HuH-7 (cell line): ENCODE results near the gene XYLT1.

Experiments
- DNase-seq: peaks from one replicate; pipeline ENCODE4 v3.0.0; 2011; ENCODE audit warnings: low spot score

XYLT1 gene

DNA sequence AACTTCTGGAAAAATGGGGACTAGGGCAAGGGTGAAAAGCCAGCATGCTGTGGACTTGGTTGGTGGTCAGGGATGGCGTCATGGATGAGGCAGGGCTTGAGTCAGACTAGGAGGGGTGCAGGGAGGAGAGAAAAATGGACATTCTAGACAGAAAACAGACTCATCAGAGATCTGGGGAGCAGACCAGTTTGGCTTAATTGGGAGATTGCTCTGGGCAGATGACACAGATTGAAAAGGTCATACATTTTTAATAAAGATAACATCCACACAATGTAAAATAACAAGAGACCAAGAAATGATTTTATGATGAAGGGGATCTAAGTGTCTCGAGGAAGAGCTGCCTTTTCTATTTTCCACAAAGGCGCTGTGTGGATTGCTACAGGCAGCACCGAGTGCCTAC lies 326.3 kb downstream of the XYLT1 start:
- DNase-seq: no peak

DNA sequence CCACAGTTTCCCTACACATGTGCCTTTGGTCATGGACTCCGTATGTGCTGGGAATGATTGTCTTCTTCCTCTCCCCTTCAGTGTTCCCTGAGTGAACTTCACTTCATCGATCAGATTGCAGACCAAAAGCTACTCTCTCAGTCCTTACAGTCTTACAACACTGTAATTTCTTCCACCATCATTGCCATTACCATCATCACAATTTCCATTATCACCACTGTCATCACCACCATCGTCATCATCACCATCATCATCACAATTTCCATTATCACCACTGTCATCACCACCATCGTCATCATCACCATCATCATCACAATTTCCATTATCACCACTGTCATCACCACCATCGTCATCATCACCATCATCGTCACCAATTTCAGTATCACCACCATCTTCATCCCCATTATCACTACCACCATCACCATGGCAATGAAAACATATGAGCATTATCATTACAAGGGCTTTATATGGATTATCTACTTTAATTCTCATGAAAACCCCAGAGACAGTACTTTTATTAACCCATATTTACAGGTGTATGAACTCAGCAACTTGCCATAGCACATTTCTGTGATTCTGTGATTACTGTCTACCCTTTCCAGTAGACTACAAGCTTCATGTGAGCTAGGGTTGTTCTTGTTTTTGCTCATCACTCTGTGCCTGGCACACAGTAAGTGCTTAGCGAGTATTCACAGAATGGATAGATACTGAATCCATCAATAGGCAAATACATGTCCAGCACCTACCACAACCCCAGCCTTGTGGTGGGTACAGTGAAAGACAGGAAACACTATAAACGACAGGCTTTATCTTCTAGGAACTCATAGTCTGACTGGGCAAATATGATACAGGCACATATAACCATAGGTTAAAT lies 327.0 kb downstream of the XYLT1 start:
- DNase-seq: no peak

DNA sequence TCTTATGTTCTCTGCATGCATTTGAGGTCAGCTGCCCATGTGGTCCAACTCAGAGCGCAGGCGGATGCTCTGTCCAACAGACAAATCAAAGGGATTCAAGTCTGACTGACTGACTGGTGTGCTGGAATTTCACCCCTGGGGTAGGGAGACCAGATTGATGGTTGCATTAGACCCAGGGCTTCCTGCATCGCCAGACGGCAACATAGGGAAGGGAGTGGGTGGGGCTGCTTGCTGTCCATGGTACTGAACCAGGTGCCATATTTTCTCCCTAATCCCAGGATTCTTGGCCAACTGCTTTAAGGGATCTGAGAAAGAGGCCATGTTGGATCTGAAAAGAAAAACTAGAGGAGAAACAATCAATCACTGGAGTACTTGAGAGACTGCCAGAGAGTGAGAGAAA lies 332.0 kb downstream of the XYLT1 start:
- DNase-seq: peak; percentile 32

DNA sequence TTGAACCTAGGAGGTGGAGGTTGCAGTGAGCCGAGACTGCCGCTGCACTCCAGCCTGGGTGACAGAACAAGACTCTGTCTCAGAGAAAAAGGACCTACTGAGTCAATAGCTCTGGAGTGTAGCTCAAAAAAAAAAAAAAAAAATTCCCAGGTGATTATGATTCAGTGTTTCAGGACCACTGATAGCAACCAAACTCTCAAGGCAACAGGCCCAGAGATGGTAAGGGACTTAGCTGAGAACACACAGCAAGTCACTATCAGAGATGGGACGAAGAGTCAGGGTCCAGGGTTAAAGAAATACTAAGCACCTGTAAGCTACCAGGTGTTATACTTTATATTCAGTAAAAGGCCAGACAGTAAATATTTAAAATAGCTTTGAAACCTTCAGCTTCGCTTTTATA lies 335.3 kb downstream of the XYLT1 start:
- no peak for DNase-seq

DNA sequence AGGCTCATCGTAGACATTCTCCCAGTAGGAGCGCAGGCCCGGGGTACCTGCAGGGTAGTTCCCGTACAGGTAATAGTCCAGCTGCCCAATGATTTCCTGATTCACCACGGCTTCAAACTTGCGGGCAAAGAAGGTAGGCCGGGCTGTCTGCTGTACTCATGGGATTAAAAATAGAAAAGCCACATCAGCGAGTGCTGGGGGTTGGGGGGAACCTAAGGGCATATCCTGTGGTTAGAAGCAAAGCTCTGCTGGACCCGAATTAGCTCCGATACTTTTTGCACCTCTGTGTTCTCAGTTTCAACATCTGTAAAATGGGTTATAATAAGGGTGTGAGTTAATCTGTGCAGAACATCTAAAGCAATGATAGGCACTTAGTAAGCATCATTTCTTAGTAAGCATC lies 336.2 kb downstream of the XYLT1 start:
- DNase-seq: no peak

DNA sequence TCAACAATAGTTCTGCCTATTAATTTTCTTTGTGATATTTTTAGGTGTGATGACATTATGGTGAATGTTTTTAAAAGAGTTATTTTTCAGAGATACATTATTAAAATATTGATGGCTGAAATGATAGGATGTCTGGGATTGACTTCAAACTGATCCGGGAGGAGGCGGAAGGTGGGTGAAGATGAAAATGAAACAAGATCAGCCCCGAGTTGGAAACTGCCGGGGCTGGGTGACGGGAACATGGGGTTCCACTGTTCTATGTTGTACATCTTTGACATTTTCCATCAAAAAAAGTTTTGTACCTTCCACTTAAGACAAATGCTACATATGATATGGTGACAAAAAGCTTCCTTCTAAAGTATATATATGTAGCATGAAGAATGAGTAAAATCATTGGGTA lies 336.9 kb downstream of the XYLT1 start:
- no peak for DNase-seq

DNA sequence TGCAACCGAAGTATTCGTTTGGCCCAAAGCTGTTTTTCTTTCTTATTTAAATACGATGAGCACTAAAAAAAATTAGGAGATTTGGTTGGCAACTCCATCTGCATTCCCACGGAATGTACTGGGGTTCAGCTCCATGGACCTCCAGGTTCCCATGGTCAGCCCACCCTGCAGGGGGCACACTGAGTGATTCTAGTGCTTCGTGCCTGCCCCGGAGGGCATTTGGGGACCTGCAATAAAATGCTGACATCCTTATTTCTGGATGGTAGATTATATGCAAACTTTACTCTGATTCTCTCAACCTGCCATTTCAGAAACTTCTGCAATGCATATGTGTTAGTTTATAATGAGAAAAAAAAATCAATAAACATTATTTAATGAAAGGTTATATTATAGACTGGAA lies 339.4 kb downstream of the XYLT1 start:
- DNase-seq: no peak

DNA sequence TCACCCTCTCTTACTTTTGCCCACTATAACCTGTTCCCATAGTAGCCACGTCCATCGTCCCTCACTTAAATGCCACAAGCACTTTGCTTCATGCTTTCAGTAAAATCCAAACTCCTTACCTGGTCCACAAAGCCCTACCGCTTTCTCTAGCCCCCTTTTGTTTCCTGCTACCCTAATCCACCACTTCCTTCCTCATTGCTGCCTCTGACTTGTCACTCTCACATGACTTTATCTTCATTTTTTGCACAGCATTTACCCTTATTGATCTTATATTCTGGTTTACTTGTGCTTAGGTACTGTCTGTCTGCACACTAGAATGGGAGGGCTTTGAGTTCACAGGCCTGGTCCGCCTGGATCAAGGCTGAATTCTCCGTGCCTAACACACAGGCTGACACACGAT lies 340.0 kb downstream of the XYLT1 start:
- DNase-seq: no peak

DNA sequence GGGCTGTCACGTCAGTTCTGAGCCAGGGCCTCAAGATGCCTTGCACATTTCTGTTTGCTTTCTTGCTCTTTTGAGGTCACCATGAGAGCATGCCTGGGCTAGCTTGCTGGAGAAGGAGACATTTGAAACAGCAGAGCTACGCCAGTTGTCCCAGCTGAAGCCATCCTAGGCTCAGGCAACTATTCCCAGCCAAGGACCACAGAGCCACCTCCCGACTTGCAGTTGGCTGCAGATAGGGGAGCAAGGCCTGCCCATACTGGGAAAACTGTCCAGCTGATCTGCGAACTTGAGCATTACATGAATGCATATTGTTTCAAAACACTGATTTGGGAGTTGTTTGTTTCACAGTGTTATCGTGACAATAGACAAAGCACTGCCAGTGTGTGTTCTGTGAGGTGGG lies 340.8 kb downstream of the XYLT1 start:
- no peak for DNase-seq

DNA sequence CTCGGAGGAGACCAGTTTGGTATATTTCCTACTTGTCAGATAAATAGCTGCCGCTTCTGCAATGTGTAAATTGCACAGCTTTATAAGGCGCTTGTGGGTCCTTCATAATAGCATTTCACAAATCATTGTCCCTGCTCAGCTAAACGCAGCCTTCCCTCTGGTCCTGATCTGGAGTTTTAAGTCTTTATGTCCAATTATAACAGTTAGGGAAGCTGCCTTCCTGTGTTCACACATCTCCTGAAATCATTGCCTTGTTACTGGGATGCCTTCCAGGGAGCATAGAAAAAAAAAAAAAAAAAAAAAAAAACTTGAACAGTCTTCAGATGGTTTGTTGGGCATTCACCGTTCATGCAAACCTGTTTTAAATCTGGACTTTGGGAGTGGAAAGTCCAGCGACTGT lies 342.0 kb downstream of the XYLT1 start:
- DNase-seq: no peak

DNA sequence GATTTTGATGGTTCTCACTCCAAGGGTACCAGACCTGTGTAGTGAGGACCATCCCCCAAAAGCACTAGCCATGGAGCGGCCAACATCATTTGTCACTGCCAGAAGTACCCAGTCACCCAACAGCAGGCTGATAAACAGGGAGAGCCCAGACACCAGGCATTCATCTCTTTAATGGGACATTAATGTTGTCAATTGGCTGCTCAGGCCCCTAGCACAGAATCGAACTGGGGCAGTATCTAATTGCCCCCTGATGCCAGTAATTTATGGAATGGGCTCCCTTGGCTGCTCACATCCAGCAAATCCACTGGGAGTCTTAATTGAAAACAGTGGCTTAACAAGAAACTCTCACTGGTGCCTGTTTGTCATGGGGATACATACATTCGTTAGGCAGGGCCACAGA lies 344.6 kb downstream of the XYLT1 start:
- no peak for DNase-seq

DNA sequence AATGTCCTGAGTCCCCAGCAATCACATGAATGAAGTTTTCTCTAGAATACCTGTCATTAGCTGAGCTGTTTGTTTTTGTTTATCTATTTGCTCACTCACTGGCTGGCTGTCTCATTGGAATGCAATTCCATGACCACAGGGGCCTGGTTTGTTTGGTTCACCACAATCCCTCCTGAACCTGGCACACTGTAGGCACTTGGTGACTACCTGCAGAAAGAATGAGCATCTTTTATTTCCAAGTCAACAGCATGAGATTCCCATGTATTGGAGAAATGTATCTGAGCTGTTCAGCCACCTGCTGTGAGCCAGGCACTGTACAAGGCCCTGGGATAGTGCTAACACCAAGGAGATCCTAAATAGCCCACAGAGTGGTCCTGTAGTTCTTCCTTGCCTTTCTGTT lies 345.1 kb downstream of the XYLT1 start:
- no peak for DNase-seq

DNA sequence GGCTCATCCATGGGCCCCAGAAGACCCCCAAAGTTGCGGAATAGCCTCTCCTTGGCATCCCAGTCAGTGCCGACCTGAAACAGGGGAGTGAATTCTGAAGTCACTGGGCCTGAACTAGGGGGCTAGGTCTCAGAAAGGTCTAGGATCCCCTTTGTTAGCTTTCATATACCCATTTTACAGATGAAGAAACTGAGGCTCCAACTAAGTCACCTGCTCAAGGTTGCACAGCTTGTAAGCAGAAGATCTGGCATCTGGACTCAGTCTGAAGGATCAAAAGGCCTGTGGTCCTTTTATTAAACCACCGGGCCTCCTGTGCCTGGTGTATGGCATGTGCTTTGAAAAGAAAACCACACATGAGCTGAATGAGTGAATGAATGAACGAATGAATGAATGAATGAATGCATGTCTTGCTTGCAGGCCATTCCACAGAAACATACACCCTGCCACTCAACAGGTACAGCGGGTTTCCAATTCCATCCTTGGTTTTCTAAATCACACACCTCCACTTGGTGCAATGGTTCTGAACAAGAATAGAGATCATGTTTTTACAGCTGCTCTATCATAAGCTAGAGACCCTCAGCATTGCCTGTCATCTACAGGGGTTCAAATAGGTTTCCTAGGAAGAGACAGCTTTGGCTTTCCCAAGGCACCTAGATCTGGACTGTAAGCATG lies 352.7 kb downstream of the XYLT1 start:
- no peak for DNase-seq

DNA sequence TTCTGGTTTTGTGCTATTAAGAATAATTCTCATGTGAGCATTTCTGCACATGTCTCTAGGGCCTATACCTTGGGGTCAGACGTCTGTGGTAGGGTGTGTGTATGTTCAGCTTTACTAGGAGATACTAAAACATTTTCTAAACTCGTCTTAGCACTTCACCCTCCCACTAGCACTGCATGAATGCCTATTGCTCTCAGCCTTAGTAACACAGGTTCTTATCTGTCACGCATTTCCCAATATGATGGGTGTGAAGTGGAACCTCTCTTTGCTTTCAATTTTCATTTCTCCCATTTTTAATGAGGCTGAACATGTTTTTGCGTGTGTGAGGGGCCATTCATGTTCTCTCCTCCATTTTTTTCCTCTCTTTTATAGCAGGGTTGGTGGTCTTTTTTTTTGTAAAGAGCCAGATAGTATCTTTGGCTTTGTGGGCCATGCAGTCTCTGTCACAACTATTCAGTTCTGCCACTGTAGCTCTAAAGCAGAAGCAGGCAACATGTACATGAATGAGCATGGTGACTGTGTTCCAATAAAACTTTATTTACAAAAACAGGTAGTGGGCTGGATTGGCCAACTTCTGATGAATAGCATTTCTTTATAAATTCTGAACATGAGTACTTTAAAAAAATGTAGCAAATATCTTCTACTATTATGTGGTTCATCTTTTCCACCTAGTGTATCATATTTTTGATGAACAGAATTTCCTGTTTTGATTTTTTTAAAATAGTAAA lies 354.0 kb downstream of the XYLT1 start:
- DNase-seq: no peak

DNA sequence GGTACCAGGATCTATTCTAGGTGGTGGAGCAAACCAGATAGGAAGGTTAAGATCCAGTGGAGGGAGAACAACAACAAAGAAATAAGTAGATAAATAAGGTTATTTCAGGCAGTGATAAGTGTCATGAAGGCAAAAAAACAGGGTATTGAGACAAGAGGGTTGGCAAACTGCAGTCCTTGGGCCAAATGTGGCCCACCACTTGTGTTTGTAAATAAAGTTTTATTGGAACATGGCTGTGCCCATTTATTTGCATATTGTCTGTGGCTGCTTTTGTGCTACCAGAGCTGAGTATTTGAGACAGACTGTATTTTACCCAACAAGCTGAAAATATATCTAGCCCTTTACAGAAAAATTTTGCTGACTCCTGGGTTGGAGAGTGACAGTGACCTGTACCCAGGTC lies 361.3 kb downstream of the XYLT1 start:
- DNase-seq: no peak

DNA sequence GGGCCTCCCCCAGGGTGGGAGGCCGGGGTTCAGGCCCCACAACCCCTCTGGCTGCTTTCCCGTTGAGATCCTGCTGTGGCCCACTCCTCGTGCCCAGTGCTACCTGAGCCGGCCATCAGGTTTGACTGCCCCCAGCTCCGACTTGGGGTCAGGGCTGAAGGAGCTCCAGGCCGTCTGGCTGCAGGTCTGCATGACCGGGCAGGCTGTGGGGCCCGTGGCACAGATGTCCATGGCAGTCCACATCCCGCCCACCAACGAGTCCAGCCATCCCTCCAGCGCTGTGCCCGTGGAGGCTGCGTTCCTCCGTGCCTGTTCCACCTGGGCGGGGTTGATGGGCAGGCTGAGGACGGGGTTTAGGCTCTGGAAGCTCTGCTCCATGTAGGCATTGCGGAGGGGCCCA lies 362.2 kb downstream of the XYLT1 start:
- DNase-seq: no peak

DNA sequence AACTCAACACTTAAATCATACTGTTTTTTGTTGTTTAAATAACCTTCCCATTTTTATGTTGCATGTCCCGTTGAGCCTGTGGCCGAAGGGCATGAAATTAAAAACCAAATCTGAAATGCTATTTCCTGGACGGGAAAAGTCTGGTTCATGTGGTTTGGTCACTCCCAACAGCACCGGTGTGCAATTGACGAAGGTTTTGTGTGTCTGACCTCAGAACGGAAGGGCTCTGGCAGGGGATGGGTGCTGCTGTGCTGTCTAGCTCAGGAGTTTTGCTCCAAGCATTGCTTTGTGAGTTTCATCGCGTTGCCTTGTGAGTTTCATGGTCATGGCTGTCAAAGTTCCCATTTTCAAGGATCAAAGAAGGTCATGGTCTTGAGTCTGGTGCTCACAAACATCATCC lies 363.3 kb downstream of the XYLT1 start:
- no peak for DNase-seq

DNA sequence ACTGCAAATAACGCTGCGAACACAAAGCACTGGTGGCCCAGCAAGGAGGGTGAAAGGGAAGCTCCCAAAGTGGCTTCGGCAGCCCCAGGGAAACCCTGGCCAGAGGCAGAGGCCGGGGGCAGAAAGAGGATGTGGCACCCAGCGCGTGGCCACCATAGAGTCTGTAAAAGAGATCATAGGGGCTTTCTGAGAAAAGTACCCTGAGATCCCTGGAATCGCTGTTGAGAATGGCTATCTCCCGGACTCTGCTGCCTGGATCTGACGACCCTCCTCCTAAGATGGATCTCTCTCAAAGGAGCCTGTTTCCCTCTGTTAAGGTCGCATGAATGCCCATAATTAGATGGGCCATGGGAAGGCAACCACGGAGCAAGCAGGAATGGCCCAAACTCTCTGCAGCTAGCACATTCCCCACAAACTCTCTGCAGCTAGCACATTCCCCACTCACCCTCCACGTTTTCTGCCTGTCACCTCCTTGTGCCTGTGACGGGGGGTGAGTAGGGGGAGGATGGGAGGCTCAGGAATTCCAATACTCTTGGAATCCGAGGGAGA lies 364.4 kb downstream of the XYLT1 start:
- no peak for DNase-seq

DNA sequence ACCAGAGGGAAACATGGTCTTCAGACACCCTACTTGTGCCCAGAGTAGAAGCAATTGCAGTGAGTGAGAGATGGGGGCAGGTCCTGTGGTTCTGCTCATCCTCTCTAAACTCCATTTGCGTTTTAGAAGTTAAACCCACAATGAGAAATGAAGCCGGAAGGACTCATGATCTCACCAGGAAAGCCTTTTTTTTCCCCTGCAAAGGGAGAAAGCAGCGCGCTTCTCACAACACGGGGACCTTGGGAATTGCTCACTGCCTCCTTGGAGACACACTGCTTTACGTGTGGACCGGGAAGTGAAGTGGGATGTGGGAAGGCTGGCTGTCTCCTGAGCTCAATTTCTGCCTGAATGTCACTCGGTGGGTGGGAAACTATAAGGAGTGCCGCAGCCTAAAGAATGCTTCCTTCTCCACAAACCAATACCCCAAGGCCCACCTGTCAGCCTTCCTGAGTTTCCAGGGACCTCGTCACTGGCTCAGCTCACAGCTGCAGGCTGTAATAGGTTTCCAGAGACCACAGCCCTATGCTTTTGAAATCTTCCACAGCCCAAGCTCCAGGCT lies 365.4 kb downstream of the XYLT1 start:
- no peak for DNase-seq

DNA sequence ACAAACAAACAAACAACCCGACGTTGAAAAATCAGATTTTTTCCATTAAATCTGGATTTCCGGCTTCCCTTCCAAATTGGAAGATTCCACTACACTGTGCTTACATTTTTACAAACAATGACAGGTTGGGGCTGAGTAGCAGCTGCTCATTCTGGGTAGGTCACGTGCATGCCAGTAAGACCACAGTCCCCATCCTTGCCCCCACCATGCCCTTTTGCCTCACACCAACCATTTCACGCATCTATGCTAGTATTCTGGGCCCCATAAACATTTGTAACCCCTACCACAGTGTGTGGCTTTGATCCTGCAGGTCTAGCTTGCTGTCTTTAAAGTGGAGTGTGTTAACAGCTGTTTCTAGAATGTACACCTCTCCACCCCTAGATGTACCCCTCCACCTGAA lies 366.1 kb downstream of the XYLT1 start:
- no peak for DNase-seq

DNA sequence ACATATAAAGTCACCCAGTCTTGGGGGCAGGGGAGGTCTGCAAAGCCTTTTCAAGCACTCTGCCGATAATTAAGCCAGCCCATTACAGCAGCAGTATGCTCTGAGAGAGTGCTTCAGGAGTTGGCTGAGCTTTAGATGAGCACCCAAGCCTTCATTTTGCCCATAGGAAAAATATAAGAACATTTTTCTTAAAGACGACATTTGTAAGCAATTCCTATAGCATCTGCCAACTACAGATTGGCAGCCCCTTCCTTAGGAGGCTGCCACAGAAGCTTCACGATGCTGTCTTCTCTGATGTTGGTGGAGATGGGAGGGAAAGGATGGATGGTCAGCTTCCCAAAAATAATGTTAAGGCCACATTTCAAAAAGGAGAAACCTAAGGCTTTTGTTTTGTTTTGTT lies 367.5 kb downstream of the XYLT1 start:
- DNase-seq: no peak

DNA sequence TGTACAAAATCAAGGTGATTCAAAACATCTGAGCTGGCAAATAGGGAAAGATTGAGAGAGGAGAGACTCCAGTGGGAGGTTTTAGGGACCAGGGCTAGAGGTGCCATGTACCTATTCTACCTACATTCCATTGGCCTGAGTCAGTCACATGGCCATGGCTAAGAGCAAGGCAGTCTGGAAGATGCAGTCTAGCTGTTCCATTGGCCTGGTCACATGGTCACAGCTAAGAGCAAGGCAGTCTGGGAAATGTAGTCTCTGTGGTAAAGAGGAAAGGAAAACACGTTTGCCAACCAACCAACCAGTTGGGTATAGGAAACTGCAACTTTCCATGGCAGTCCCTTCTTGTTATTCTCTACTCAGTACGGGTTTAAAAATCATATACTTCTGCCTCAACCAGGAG lies 369.1 kb downstream of the XYLT1 start:
- no peak for DNase-seq

DNA sequence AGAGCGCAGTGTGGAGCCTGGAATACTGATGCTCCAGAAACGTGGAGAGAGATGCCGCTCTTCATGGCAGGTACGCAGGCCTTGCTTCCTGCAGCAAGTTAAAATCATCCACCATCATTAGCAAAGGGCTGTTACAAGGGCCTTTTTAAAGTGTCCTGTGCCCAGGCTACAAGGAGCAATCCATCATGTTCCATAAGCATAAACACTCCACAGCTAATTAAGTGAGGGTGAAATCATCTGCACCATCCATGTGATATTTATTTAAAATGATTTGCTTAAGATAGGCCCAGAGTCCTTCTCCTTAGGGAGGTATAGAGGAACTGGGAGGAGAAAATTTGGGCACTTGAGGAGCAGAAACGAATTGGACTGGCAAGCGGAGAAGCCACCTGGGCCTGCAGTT lies 372.1 kb downstream of the XYLT1 start:
- DNase-seq: no peak
